22Rv1 (cell line): ENCODE data around the gene SBF2.

ENCODE experiments used
- H3K27ac ChIP-seq: fragments of 450-650 bp; 2 replicates; pipeline ENCODE4 v1.5.1; 2017
- ZFX ChIP-seq: fragments of 450-650 bp; IDR thresholded peaks from 2 replicates; pipeline ENCODE4 v1.6.1; 2017; ENCODE audit warnings: antibody characterized with exemption, borderline replicate concordance
- TF ChIP-seq, protein P1 (sequence below): fragments of 450-650 bp; IDR thresholded peaks from 2 replicates; pipeline ENCODE4 v1.5.1; 2017; ENCODE audit warnings: mild to moderate bottlenecking

SBF2 gene

GRCh38 chr11:9777066-9777465 lies 517.0 kb downstream of the SBF2 start:
- no peak for TF ChIP-seq ZFX
- TF ChIP-seq, protein P1, sequence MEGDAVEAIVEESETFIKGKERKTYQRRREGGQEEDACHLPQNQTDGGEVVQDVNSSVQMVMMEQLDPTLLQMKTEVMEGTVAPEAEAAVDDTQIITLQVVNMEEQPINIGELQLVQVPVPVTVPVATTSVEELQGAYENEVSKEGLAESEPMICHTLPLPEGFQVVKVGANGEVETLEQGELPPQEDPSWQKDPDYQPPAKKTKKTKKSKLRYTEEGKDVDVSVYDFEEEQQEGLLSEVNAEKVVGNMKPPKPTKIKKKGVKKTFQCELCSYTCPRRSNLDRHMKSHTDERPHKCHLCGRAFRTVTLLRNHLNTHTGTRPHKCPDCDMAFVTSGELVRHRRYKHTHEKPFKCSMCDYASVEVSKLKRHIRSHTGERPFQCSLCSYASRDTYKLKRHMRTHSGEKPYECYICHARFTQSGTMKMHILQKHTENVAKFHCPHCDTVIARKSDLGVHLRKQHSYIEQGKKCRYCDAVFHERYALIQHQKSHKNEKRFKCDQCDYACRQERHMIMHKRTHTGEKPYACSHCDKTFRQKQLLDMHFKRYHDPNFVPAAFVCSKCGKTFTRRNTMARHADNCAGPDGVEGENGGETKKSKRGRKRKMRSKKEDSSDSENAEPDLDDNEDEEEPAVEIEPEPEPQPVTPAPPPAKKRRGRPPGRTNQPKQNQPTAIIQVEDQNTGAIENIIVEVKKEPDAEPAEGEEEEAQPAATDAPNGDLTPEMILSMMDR = no peak

DNA sequence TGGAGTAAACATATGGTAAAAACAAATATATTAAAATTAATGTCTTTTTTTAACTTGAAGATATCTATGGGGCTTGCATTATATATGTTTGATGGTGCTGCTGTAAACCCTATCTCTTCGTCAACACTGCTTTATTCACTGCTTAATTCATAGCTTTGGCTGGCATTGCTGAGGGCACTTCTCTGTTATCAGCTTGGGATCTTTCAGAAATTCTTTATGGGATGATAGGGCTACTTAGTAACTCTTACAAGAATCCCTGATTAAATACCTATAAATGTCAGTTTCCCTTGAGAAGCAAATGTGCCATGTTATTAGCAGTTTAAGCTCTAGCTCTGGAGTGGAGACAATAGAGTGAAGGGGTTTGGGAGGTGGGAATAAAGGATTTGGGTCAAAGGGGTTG lies 517.8 kb downstream of the SBF2 start:
- no peak overlapping the region for H3K27ac ChIP-seq
- TF ChIP-seq ZFX = no peak

More at GRCh38 chr11:9777066-9777465, 517.0 kb downstream of the SBF2 start:
- H3K27ac ChIP-seq = no peak overlapping the region

DNA sequence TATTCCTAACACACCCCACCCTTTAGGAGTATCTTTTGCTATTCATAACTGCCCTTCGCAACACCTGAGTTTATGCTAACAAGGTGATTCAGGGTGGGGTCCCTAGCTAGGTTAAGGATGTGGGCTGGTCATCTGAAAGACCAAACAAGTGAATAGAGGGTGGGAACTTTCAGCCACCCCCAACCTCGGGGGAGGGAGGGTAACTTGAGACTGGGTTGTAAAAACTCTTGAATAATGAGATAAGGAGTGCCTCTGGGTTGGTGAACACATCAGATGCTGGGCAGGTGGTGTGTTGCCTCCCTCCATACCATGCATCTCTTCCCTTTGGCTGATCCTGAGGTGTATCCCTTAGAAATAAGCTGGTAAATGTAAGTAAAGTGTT lies 518.6 kb downstream of the SBF2 start:
- H3K27ac ChIP-seq = 0 out of 2 replicates have a peak overlapping the region, but pooled peaks have one; percentile 22
- TF ChIP-seq, protein P1 = no peak
- TF ChIP-seq ZFX = no peak

- 0 out of 2 replicates have a peak overlapping the region, but pooled peaks have one; percentile 22 for H3K27ac ChIP-seq
- TF ChIP-seq, protein P1 = no peak
- no peak for TF ChIP-seq ZFX
These were observed 519.2 kb downstream of the SBF2 start for GRCh38 chr11:9774591-9775397.

- no peak for TF ChIP-seq ZFX
- TF ChIP-seq, protein P1 = no peak
- no peak overlapping the region for H3K27ac ChIP-seq
These were observed 519.9 kb downstream of the SBF2 start for GRCh38 chr11:9774109-9774508.

DNA sequence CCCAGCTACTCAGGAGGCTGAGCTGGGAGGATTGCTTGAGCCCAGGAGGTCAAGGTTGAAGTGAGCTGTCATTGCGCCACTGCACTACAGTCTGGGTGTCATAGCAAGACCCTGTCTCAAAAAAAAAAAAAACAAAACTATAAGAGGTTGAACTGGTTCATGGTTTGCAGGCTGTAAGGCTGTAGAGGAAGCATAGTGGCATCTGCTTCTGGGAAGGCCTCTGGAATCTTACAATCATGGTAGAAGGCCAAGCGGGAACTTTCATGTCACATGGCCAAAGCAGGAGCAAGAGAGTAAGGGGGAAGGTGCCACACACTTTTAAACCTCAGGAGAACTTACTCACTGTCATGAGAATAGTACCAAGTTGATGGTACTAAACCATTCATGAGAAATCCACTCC lies 520.5 kb downstream of the SBF2 start:
- no peak overlapping the region for H3K27ac ChIP-seq
- TF ChIP-seq ZFX = no peak
- TF ChIP-seq, protein P1 = no peak

DNA sequence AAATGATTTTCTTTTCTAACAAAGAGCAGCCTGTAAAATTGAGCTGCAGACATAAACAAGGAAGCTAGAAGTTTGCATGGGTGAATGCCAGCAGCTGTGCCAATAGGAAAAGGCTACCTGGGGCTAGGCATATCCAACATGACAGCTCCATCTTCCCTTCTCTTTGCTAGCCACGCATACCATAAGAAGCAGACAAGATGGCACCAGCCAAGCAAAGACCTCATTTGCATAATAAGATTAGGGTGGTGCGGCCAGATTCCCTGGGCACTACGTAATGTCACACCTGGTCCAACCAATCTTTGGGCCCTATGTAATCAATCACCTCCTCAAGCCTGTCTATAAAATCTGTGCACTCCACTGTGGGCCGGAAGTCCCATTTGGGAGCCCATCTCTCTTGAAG lies 521.8 kb downstream of the SBF2 start:
- no peak overlapping the region for H3K27ac ChIP-seq
- TF ChIP-seq ZFX = no peak
- TF ChIP-seq, protein P1 = no peak

GRCh38 chr11:9771071-9771511 lies 522.9 kb downstream of the SBF2 start:
- TF ChIP-seq, protein P1 = no peak
- no peak for TF ChIP-seq ZFX
- no peak overlapping the region for H3K27ac ChIP-seq
